ENCODE data around the gene LIMA1.
"Not testable (repeated sequence)": the region's sequence is repeated elsewhere in the genome, so short reads cannot be mapped to it uniquely, and the experiment has no call there.

The LIMA1 gene

DNA sequence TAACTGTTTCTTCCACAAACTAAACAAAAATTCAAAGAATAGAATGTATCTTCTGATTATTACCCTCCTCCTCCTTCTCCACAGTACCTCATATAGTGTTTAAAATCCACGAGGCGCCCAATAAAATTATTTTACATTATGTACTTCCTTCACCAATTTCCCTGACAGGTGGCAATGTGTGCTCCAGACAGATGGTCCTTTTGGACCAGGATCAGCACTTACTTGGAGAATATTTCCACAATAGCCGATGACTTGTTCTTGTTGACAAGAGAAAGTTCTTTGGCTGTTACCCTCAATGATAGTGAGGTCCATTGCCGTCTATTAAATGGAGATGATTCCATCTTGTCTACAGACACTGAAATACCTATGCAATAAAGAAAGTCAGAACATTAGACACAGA, 34.9 kb downstream of the LIMA1 start:
- DNase-seq (ENCODE audit: low read depth in 2 of 2) = no peak

DNA sequence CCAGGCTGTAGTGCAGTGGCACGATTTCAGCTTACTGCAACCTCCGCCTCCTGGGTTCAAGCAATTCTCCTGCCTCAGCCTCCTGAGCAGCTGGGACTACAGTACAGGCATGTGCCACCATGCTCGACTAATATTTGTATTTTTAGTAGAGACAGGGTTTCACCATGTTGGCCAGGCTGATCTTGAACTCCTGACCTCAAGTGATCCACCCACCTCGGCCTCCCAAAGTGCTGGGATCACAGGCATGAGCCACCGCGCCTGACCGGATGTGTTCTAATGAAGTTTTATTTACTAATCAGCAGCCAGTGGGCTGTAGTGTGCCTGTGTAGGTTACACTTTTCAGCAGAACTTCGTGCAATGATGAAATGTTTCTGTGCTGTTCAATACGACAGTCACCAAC, 35.7 kb downstream of the LIMA1 start:
- not testable (repeated sequence) for DNase-seq (ENCODE audit: low read depth in 2 of 2)

DNA sequence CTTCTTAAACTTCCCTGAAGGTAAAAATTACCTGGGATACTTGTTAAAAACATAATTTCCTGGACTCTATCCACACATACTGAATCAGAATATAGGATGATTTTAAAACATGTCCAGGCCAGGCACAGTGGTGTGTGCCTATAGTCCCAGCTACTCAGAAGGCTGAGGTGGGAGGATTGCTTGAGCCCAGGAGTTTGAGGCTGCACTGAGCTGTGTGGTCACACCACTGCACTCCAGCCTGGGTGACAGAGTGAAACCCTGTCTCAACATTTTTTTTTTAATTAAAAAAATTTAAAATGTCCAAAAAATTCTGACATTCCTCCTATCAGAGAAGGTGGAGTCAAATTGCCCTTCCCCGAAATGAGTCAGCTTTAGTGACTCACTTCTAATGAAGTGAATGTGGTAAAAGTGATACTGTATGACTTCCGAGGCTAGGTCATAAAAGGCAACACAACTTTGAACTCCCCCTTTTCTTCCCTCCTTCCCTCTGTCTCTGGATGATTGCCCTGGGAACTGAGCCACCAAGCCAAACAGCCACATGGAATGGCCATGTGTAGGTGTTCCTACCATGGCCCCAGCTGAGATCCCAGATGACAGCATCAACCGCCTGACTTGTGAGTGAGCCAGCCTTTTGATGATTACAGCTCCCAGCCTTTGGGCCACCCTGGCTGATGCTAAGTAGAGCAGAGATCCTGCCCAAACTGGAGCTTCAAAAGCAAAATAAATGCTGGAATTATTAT, 36.3 kb downstream of the LIMA1 start:
- DNase-seq (ENCODE audit: low read depth in 2 of 2) = peak in 1 of 2 donors; percentile 31

DNA sequence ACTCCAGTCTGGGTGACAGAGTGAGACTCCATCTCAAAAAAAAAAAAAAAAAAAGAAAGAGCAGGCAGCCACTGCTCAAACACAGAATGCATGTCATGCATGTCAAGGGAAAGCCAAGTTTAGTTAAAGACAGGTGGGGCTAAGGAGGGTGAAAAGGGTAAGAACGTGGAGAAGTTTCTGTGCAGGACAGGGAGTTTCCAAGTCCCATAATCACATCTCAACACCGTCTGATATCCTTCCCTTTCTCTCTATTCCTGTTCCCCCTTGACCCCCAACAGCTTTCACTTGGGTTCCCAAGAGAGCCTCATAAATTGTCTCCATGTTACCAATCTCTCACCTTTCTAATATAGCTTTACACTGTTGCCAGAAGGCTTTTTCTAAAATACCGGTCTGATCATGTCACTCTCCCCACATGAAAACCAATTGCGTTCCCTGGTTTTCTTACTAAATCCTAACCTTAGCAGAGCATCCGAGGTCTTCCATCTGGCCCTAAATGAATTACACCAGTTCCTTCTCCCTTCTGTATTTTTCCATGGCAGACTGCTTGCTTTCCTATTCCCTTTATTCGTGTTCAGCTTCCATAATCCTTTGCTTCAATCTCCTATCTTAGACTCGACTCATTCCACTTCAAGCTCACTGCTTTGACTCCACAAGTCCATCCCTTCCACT, 37.0 kb downstream of the LIMA1 start:
- DNase-seq (ENCODE audit: low read depth in 2 of 2) = no peak

DNA sequence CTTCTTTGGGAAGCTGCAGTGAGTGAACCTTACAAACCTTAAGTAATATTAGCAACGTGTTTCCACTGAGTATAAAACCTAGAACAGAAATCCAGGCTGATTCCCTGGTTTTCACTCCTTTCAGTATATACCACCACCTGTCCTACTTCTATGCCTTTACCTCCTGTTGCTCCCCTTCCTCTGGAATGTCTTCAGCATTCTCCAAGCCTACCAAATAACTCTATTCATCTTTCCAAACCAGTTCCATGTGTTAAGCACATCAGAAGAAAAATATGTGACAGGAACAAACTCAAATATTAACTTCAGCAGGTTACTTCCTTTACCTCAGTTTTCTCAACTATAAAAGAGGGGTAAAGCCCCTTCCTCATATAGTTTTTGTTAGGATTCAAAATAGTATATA, 39.8 kb downstream of the LIMA1 start:
- no peak for DNase-seq (ENCODE audit: low read depth in 2 of 2)

DNA sequence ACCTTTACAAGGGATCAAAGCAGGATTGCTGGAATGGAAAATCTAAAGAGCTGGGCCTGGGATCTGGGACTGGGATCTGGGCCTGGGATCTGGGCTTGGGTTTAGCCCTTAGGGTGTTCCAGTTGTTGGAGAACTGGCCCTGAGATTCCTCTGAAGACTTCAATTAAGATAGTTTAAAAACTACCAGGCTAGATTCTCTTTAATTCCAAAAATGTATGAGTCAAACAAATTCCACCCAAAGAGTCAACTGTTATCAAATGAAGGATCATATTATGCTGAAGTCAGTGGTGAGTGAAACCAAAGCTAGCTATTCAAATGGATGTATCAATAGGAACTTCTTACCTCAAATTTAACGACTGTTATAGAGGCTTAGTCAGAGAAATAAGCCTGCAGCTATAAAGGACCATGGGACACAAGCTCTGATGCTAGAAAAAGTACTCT, 40.5 kb downstream of the LIMA1 start:
- DNase-seq (ENCODE audit: low read depth in 2 of 2) = no peak

DNA sequence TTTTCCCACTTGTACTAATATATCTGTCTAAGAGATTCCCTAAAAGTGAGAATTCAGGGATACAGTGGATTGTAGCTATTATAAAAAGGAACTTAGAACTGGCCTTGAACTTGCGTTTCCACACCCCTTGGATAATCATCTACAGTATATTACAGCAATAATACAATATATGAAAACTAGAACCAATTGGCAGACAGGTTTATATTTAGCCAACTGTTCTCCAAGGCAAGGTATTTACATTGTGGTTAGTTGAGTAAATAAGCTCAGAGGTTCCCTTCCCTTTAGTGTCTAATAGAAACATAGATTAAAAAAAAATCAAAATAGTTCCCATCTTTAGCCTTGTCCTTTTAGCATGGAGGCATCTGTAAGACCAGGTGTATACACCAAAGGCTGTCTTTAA, 42.1 kb downstream of the LIMA1 start:
- DNase-seq (ENCODE audit: low read depth in 2 of 2) = no peak

DNA sequence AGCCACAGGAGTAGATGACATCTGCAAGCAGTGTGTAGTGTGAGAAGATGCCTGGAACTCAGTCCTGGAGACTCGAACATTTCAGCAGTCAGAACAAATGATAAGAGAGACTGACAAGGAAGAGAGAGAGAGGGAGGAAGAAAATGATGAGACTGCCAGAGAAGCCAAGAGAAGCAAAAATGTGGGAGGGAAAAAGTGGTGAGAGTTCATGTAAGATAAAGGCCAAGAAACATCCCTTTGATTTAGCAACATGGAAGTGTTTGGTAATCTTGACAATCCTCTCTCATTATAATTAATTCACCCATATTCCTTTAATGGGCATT, 42.6 kb downstream of the LIMA1 start:
- no peak for DNase-seq (ENCODE audit: low read depth in 2 of 2)

DNA sequence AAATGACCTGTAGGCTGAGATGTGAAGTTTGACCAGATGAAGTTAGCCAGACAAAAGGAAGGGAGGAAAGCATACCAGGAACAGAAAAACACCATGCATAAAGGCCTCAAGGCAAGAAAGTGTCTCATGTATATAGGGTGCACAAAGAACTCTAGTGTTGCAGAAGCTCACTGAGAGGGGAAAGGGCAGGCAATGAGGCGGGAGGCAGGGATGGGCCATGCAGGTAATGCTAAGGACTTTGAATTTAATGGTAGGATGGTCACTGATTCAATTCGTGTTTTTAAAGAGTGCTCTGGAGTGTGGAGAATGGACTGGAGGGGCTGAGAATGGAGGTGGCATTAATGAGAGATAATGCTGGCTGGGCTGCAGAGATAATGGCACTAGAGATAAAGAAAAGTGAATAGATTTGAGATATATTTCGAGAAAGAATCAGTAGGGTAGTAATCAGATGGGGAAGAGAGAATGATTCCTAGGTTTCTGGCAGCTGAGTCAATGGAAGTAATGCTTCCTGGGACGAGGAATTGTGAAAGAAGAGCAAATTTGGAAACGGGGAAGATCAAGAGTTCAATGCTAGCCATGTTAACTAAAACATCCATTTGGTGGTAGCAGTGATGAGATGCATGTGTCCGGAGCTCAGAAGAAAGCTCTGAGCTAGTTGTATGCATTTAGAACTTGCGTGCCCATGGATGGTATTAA, 43.1 kb downstream of the LIMA1 start:
- DNase-seq (ENCODE audit: low read depth in 2 of 2) = no peak

DNA sequence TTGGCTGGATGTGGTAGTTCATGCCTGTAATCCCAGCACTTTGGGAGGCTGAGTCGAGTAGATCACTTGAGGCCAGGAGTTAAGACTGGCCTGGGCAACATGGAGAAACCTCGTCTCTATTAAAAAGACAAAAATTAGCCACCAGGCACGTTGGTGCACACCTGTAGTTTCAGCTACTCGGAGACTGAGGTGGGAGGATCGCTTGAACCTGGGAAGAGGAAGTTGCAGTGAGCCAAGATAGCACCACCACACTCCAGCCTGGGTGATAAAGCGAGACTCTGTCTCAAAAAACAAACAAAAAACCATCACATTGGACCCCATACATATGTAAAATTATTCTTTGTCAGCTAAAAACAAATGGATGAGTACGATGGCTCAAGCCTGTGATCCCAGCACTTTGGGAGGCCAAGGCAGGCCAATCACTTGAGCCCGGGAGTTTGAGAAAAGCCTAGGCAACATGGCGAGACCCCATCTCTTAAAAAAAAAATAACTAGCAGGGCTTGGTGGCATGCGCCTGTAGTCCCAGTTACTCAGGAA, 43.9 kb downstream of the LIMA1 start:
- DNase-seq (ENCODE audit: low read depth in 2 of 2) = no peak

DNA sequence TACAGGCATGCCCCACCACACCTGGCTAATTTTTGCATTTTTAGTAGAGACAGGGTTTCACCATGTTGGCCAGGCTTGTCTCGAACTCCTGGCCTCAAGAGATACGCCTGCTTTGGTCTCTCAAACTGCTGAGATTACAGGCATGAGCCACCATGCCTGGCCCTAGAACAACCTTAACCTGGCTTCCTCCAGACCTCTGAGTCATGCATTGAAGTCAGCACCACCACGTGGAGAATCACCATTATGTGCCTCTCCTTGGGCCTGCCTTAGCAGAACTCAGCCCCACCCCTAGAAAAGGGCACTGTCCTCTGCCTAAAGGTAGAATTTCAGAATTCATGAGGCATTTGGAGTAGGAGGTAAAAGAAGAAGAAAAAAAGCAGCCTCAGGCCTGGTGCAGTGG, 49.0 kb downstream of the LIMA1 start:
- DNase-seq (ENCODE audit: low read depth in 2 of 2) = no peak

DNA sequence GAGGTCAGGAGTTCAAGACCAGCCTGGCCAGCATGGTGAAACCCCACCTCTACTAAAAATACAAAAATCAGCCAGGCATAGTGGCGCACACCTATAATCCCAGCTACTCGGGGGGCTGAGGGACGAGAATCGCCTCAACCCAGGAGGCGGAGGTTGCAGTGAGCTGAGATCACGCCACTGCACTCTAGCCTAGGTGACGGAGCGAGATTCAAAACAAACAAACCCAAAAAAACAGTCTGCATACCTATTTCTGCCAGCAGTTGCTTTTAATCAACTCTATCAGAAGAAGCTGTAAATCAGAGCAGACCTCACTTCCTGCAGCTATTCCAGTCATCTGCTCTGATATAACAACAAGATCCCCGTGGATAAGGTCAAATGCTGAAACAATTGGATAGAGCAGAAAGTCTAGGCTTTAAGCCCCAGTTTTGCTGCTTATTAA, 50.5 kb downstream of the LIMA1 start:
- no peak for DNase-seq (ENCODE audit: low read depth in 2 of 2)

DNA sequence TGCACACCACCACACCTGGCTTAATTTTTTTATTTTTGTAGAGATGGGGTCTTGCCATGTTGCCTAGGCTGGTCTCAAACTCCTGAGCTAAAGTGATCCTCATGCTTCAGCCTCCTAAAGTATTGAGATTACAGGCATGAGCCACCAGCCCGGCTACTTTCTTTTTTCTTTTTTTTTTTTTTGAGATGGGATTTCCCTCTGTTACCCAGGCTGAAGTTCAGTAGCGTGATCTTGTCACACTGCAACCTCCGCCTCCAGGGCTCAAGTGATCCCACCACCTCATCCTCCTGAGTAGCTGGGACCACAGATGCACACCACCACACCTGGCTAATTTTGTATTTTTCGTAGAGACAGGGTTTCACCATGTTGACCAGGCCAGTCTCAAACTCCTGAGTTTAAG, 51.1 kb downstream of the LIMA1 start:
- DNase-seq (ENCODE audit: low read depth in 2 of 2) = no peak

DNA sequence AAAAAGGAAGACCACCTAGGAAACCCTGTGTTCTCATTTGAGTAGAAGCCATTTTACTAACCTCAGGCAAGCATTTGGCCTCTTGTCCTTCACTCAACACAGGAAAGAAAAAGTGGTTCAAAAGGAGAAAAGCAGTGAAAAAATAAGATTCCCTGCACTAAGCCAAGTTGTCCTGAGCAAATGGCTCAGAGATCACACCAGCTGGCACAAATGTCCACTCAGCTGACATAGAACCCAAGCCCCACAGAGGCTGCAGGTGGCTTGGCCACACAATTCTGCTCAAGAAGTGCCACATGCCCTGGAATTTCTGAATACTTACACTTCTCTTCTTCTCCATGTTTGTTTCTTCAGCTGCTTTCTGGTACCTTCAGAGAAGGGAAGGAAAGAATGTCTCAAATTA, 52.0 kb downstream of the LIMA1 start:
- DNase-seq (ENCODE audit: low read depth in 2 of 2) = no peak

DNA sequence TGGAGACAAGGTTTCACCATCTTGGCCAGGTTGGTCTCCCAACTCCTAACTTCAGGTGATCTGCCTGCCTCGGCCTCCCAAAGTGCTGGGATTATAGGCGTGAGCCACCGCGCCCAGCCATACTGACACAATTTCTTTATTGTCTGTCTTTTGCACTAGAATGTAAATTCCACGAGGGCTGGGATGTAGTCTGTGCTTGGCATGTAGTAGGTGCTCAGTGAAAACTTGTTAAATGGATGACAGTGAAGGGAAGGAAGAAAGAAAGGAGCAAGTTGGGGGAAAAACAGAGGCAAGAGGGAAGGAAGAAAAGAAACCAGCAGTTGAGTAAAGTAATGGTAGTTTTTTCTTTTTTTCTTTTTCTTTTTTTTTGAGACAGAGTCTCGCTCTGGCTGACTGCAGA, 53.1 kb downstream of the LIMA1 start:
- no peak for DNase-seq (ENCODE audit: low read depth in 2 of 2)

DNA sequence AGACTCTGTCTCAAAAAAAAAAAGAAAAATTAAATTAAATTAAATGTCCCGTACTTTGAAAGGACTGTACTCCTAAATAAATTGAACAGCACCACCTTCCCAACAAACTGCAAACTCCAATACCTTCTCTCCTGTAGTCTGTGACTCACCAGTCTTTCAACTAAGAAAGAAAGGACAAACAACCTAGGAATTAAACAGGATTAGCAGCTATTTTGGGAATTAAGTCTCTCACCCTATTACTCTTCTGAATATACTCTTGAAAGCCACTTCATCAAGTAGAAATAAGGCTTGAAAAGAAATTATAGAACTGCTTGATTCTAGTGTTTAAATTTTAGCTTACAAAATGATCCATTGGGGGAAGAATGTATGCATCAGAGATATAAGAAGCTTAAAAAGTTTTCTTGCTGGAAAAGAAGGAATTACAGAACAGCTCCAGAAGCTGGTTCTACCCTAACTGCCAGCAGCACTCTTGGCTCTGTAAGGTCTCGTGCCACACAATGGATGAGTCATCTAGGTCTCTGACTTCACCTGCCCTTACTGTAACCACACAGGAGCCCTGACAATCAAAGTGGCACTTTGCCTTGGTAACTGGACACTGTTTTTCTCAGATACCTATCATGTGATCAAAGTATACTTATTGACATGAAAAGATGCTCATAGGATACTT, 59.2 kb downstream of the LIMA1 start:
- DNase-seq (ENCODE audit: low read depth in 2 of 2) = no peak

DNA sequence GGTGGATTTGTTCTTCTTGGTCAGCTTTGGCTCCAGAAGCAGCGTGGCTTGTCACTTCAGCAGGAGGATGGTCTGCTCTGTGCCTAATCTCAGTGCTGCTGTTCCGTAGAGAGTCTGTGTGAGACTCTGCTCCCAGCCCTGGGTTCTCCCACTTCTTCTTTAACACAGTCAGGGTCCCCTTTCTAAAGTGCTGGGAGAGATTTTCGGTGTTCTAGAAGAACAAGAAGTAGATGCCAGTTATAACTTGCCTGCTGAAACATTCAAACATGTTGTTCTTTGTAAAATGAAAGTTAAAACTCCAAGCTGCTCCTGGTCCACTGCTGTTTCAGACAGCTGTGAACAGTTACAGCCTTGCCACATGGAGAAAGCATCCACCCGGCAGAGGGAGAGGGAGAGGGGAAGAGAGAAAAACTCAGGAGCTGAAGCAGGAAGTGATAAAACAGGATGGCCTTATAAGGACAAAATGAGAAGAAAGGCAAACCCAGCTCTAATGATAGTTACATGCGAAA, 61.0 kb downstream of the LIMA1 start:
- no peak for DNase-seq (ENCODE audit: low read depth in 2 of 2)

DNA sequence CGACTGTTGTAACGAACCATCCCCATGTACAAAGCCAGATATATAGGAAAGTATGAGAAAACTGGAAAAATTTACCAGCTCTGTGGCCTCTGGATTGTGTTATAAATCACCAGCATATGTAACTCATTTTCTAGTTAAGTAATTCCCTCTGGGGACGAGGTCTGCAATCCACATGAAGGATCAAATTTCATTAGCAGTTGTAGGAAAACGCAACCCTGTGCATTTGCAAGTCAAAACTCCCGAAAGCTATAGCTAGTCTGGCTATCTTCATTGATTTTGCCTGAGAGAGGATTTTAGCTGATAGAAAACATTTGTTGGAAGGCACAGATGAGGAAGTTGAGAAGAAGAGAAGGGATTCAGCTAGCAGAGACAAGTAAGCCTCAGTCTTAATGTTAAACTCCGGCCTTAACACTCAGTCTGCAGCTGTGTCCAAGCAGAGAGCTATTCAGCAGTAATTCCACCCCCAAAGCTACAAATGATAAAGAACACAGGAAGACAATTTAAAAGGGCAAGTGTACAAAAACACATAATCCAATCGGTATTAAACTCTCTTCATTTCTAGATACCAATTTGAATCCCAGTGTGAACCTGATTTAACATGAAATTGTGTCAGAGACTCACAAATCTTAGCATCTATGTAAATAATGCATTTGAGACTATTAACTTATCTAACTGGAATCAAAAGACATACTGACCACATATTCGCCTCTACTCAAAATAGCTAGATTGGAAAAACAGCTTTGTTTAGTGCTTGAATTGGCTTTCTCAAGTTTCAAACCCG, 61.9 kb downstream of the LIMA1 start:
- no peak for DNase-seq (ENCODE audit: low read depth in 2 of 2)

DNA sequence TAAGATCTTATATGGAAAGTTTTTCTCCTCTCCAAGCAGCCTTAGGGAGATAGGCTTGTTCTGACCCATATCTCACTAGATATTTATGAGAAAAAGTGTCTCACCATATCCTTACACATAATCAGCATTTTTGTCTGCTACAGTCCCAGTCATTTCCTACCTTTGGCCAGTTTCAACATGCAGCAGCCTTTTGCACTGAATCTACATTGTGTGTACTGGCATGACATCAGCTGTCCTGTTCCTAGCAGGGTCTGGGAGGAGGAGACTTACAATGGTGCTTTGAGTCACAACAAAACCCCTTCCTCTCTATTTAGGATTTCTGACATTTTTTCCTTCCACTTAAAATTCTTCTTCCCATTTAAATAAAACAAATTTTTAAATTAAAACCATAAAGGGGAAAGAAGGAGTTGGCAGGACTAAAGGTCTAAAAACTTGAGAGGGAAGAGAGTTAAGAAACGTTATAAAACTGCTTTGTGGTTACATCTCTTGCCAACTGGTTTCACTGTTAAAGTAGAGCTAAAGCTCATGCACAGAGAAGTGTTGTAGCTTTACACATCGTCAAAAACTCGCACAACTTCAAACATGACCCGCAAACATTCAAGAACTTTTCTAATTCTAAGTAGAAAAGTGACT, 62.8 kb downstream of the LIMA1 start:
- DNase-seq (ENCODE audit: low read depth in 2 of 2) = peak; percentile 17 to 30

DNA sequence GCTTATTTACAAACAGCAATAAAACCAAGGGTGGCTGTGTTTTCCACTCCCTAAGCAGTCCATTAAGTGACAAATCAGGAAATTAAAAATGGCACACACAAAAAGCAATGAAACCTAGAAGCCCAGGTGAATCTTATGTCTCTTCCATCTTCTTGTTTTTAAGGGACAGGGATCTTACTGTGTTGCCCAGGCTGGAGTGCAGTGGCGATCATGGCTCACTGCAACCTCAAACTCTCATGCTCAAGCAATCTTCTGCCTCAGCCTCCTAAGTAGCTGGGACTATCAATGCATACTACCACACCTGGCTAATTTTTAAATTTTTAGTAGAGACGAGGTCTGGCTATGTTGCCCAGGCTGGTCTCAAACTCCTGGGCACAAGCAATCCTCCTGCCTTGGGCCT, 63.8 kb downstream of the LIMA1 start:
- DNase-seq (ENCODE audit: low read depth in 2 of 2) = no peak

DNA sequence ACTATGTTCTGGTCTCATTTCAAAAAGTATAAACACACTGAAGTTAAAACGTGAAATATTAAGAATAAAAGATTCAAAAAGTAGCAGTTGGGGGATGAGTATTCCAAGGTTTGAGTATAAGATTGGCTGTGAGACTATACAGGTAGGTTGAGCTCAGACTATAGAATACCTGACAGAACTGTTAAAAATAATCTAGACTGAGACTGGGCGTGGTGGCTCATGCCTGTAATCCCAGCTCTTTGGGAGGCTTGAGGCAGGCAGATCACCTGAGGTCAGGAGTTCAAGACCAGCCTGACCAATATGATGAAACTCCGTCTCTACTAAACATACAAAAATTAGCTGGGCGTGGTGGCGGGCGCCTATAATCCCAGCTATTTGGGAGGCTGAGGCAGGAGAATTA, 64.3 kb downstream of the LIMA1 start:
- not testable (repeated sequence) for DNase-seq (ENCODE audit: low read depth in 2 of 2)
